Suprapubic skin (tissue), 4 donors: Measurements from ENCODE around the gene KRT77. TPM values are rescaled to one million over a fixed set of nuclear protein-coding genes. Genes with fewer than 3 reads are reported as not detected.

Source experiments
- DNase-seq, 2 donors: peaks; one replicate each; pipeline ENCODE4 v3.0.0-alpha.2; 2019; ENCODE audit warnings: low spot score in 2 of 2
- H3K27ac ChIP-seq: fragments of 200-600 bp; sonication (generic); one replicate; pipeline ENCODE4 v1.5.1; 2019
- H3K27me3 ChIP-seq: fragments of 200-600 bp; sonication (generic); one replicate; pipeline ENCODE4 v1.5.1; 2019
- H3K36me3 ChIP-seq: fragments of 200-600 bp; sonication (generic); one replicate; pipeline ENCODE4 v1.5.1; 2019
- H3K4me1 ChIP-seq: fragments of 200-600 bp; sonication (generic); one replicate; pipeline ENCODE4 v1.5.1; 2019
- H3K4me3 ChIP-seq: fragments of 200-600 bp; sonication (generic); one replicate; pipeline ENCODE4 v1.5.1; 2019; ENCODE audit warnings: mild to moderate bottlenecking
- H3K9me3 ChIP-seq: fragments of 200-600 bp; sonication (generic); one replicate; pipeline ENCODE4 v1.5.1; 2019
- CTCF ChIP-seq, 2 donors: fragments of 200-600 bp in 1 of 2; fragments of 450-650 bp in 1 of 2; sonication (generic) in 1 of 2; IDR thresholded peaks; one replicate each; pipeline ENCODE4 v1.5.1; 2016 to 2019; ENCODE audit warnings: antibody characterized with exemption in 2 of 2, mild to moderate bottlenecking in 1 of 2, moderate library complexity in 1 of 2
- EP300 ChIP-seq: sonication (generic); formaldehyde crosslinking; IDR thresholded peaks from one replicate; pipeline ENCODE4 v1.6.1; 2017; ENCODE audit warnings: antibody characterized with exemption
- POLR2A ChIP-seq, 2 donors: fragments of 450-650 bp; IDR thresholded peaks; one replicate each; pipeline ENCODE4 v1.6.1; 2017; ENCODE audit warnings: antibody characterized with exemption in 2 of 2, mild to moderate bottlenecking in 2 of 2, moderate library complexity in 2 of 2
- POLR2AphosphoS5 ChIP-seq, 3 donors: sonication (generic); formaldehyde crosslinking; IDR thresholded peaks; one replicate each; pipeline ENCODE4 v1.6.1; 2017; ENCODE audit warnings: antibody characterized with exemption in 3 of 3
- WGBS: methylation state at CpG from one replicate; pipeline ENCODE4 v1.1.5; 2018; 5-methylcytosine and 5-hydroxymethylcytosine counted together
- total RNA-seq, 4 donors: library from RNA; depleted of rRNA; stranded (reverse); fragments of >200 nt; gene quantifications; one replicate each; pipeline ENCODE4 v1.1.0, GENCODE V29; 2016

KRT77 gene
- total RNA-seq, 4 donors from 2014 or later = 146 to 424 (median 275) TPM

- no peak for DNase-seq
- H3K36me3 ChIP-seq = no peaks in the 10 kb centered on the region
- no peak overlapping the region for H3K4me3 ChIP-seq
- H3K27me3 ChIP-seq = peaks cover 6% of the 10 kb centered on the region
- H3K4me1 ChIP-seq = peaks cover 8% of the 10 kb centered on the region
- 82% methylated on average over 10 of the region's 10 CpGs for WGBS
- no peaks in the 10 kb centered on the region for H3K9me3 ChIP-seq
- TF ChIP-seq CTCF (IDR thresholded peaks at IDR 0.05) (no peak), POLR2A (IDR thresholded peaks at IDR 0.05) (no peak), POLR2AphosphoS5 (IDR thresholded peaks at IDR 0.05) (no peak), EP300 (no peak)
- H3K27ac ChIP-seq = no peak overlapping the region
These were observed 59.9 kb downstream of the KRT77 start for GRCh38 chr12:52643233-52644077.

- no peak for DNase-seq
- H3K36me3 ChIP-seq = no peaks in the 10 kb centered on the region
- H3K27me3 ChIP-seq = peaks cover 8% of the 10 kb centered on the region
- H3K27ac ChIP-seq = no peak overlapping the region
- no peaks in the 10 kb centered on the region for H3K9me3 ChIP-seq
- TF ChIP-seq POLR2AphosphoS5 (IDR thresholded peaks at IDR 0.05) (no peak), POLR2A (IDR thresholded peaks at IDR 0.05) (no peak), EP300 (no peak), CTCF (IDR thresholded peaks at IDR 0.05) (no peak)
- no peak overlapping the region for H3K4me3 ChIP-seq
- H3K4me1 ChIP-seq = peaks cover 8% of the 10 kb centered on the region
- 60% methylated on average over 4 of the region's 4 CpGs for WGBS
These were observed 61.9 kb downstream of the KRT77 start for GRCh38 chr12:52641468-52641867.

Other genes with a start within 250 kb of the KRT77 start
- gene KRT6C, start 229.7 kb downstream of the KRT77 start, total RNA-seq = 10 to 100 TPM in 2 of 4 donors, 1 to 10 TPM in 1, not detected in 1; 7.8 to 23.7 (median 14.8) TPM
- gene KRT6A, start 210.3 kb downstream of the KRT77 start, total RNA-seq = 1,000 to 10,000 TPM in 1 of 4 donors, 100 to 1,000 TPM in 2, 10 to 100 TPM in 1; 57.7 to 1,258 (median 594) TPM
- gene KRT5, start 183.1 kb downstream of the KRT77 start, total RNA-seq = 1,000 to 10,000 TPM; 3,026 to 9,625 (median 8,067) TPM
- 100 to 1,000 TPM in 1 of 4 donors, 10 to 100 TPM in 2, 1 to 10 TPM in 1; 5.5 to 231 (median 70.8) TPM for gene KRT71, start 150.4 kb downstream of the KRT77 start, total RNA-seq
- gene KRT74, start 129.7 kb downstream of the KRT77 start, total RNA-seq = 10 to 100 TPM in 3 of 4 donors, 1 to 10 TPM in 1; 2.0 to 44.4 (median 21.2) TPM
- 10 to 100 TPM in 1 of 4 donors, 1 to 10 TPM in 3; 2.0 to 19.2 (median 8.8) TPM for gene KRT72, start 102.1 kb downstream of the KRT77 start, total RNA-seq
- 10 to 100 TPM in 3 of 4 donors, 1 to 10 TPM in 1; 8.7 to 27.4 (median 17.5) TPM for gene KRT73, start 85.0 kb downstream of the KRT77 start, total RNA-seq
- 1,000 to 10,000 TPM in 2 of 4 donors, 100 to 1,000 TPM in 2; 357 to 1,953 (median 1,221) TPM for gene KRT2, start 51.3 kb downstream of the KRT77 start, total RNA-seq
- 1,000 to 10,000 TPM; 4,815 to 9,656 (median 5,822) TPM for gene KRT1, start 23.1 kb downstream of the KRT77 start, total RNA-seq
- gene KRT76, start 73.8 kb upstream of the KRT77 start, total RNA-seq = not detected
- not detected for gene KRT3, start 92.6 kb upstream of the KRT77 start, total RNA-seq
- 1 to 10 TPM in 2 of 4 donors, under 1 TPM in 2; 0.32 to 1.6 (median 0.76) TPM for gene KRT4, start 110.6 kb upstream of the KRT77 start, total RNA-seq
- gene KRT79, start 130.8 kb upstream of the KRT77 start, total RNA-seq = 100 to 1,000 TPM in 3 of 4 donors, 10 to 100 TPM in 1; 48.8 to 202 (median 156) TPM
- gene KRT78, start 145.5 kb upstream of the KRT77 start, total RNA-seq = 100 to 1,000 TPM in 1 of 4 donors, 10 to 100 TPM in 3; 48.9 to 115 (median 80.0) TPM
- 10 to 100 TPM; 49.4 to 93.7 (median 65.9) TPM for gene KRT8, start 201.6 kb upstream of the KRT77 start, total RNA-seq
- 100 to 1,000 TPM in 1 of 4 donors, 10 to 100 TPM in 3; 53.3 to 118 (median 71.0) TPM for gene KRT18, start 245.6 kb upstream of the KRT77 start, total RNA-seq